Right ventricle myocardium inferior (tissue), 1 donor: ENCODE data around the gene POLR1H. TPM values are rescaled to one million over a fixed set of nuclear protein-coding genes. Genes with fewer than 3 reads are reported as not detected.

ENCODE experiments used
- ATAC-seq: fragments of 200-7000 bp; cut with Tn5 transposase; one replicate; pipeline ENCODE4 v1.9.1; 2020; ENCODE audit warnings: mild to moderate bottlenecking, moderate library complexity
- DNase-seq: peaks from one replicate; pipeline ENCODE4 v3.0.0; 2021; ENCODE audit errors: missing footprints
- intact Hi-C: fragments of 100-400 bp; cut with DNase I; formaldehyde crosslinking; loops from one replicate; pipeline ENCODE4 v1.11.0; 2022
- total RNA-seq: library from RNA; stranded (reverse); fragmentation: NEBNext Ultra II Directional; extraction: Animal tissue kit (Norgen Biotek cat#: 25700); gene quantifications from one replicate; pipeline ENCODE4 v1.2.1, GENCODE V29; 2021
- donor health status: DM: no; HTN: yes; CAD: no; lungs with severe emphysema.

Gene POLR1H
- total RNA-seq, 1 donor from 2014 or later = 13.1 TPM

GRCh38 chr6:30113003-30113759, 52.1 kb downstream of the POLR1H start, which contains the start of gene TRIM31:
TSS of gene TRIM31 (minus strand) at chr6:30113090. CDS start at chr6:30112805, 285 bp downstream.
- no peak for ATAC-seq
- intact Hi-C loops = no loop called here
- DNase-seq = no peak

- no peak for DNase-seq
- intact Hi-C loops = no loop called here
- ATAC-seq = no peak
Observed at GRCh38 chr6:30113841-30114240, 52.8 kb downstream of the POLR1H start.

Other genes with a start within 250 kb of the POLR1H start
- gene HLA-G, start 233.4 kb upstream of the POLR1H start, total RNA-seq = not detected
- 249 TPM for gene HLA-A, start 118.7 kb upstream of the POLR1H start, total RNA-seq
- 44.3 TPM for gene PPP1R11, start 5.9 kb downstream of the POLR1H start, total RNA-seq
- gene RNF39, start 14.5 kb downstream of the POLR1H start, total RNA-seq = not detected
- gene TRIM31, start 51.8 kb downstream of the POLR1H start, total RNA-seq = not detected
- gene TRIM40, start 74.9 kb downstream of the POLR1H start, total RNA-seq = not detected
- not detected for gene TRIM10, start 99.9 kb downstream of the POLR1H start, total RNA-seq
- gene TRIM15, start 102.3 kb downstream of the POLR1H start, total RNA-seq = not detected
- gene TRIM26, start 152.1 kb downstream of the POLR1H start, total RNA-seq = 20.6 TPM